Astrocyte of the cerebellum (primary cell): ENCODE data around the gene SLC41A3.
A peak's percentile ranks its signal among the peaks of the same experiment; 100 is the strongest.

Experiments used
- DNase-seq: peaks from one replicate; pipeline ENCODE4 v3.0.0-alpha.2; 2011; ENCODE audit warnings: low read depth
- H3K4me3 ChIP-seq: 2 replicates; pipeline ENCODE4 v1.5.1; 2011; ENCODE audit warnings: mild to moderate bottlenecking, low read depth, low read length, moderate library complexity
- in situ Hi-C: cut with HindIII; loops from 2 replicates; pipeline ENCODE4 v1.10.0; 2017; ENCODE audit warnings: low sequenced_read_pairs
- TF ChIP-seq, protein P1 (sequence below): IDR thresholded peaks from 2 replicates; pipeline ENCODE4 v1.5.1; 2012; ENCODE audit warnings: low read length, low read depth, moderate library complexity, mild to moderate bottlenecking; ENCODE audit errors: missing control alignments

SLC41A3 gene

GRCh38 chr3:126057501-126057819, 26.5 kb downstream of the SLC41A3 start:
- TF ChIP-seq, protein P1, sequence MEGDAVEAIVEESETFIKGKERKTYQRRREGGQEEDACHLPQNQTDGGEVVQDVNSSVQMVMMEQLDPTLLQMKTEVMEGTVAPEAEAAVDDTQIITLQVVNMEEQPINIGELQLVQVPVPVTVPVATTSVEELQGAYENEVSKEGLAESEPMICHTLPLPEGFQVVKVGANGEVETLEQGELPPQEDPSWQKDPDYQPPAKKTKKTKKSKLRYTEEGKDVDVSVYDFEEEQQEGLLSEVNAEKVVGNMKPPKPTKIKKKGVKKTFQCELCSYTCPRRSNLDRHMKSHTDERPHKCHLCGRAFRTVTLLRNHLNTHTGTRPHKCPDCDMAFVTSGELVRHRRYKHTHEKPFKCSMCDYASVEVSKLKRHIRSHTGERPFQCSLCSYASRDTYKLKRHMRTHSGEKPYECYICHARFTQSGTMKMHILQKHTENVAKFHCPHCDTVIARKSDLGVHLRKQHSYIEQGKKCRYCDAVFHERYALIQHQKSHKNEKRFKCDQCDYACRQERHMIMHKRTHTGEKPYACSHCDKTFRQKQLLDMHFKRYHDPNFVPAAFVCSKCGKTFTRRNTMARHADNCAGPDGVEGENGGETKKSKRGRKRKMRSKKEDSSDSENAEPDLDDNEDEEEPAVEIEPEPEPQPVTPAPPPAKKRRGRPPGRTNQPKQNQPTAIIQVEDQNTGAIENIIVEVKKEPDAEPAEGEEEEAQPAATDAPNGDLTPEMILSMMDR = no peak
- in situ Hi-C loops = no loop called here
- no peak overlapping the region for H3K4me3 ChIP-seq
- no peak for DNase-seq

DNA sequence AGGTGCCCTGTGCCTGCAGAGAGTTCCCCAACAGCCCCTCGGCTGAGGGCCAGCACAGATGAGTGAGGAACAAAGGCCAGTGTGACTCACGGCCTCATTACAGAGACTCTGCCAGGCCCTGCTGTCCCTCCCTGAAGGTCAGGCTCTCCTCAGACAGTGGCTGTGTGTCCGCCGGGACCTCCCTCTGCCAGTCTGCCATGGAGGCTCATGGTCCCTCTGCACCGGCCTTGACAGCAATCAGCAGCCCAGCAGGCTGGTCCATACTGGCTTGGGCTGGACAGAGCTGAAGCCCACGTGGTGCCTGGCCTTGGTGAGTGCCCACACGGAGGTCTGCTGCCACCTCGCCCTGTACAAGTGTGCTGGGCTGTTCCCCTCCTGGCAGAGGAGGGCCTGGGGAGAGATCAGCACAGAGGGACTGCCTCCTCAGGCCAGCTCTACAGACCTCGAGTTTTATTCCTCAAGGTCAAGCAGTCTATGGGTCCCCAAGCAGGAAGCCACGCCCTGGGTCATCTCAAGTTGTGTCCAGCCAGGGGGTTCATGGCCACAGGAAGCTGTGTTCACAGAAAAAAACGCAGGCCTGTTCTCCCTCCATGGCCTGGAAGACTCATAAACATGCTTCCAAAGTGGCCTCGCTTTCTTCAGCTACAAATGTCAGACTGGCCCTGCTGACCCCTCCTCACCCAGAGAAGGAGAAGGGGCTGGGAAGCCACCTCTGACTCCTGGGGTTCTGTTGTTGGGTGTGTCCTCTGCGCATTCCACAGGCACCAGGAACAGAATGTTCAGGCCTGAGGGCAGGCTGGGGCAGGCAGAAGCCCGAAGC, 27.0 kb downstream of the SLC41A3 start:
- peak; percentile 12 for DNase-seq
- TF ChIP-seq, protein P1 = no peak

GRCh38 chr3:126056088-126056487, 27.8 kb downstream of the SLC41A3 start:
- TF ChIP-seq, protein P1 = no peak
- in situ Hi-C loops = no loop called here
- no peak overlapping the region for H3K4me3 ChIP-seq
- no peak for DNase-seq

More for the DNA sequence above, 27.0 kb downstream of the SLC41A3 start:
- H3K4me3 ChIP-seq = no peak overlapping the region
- in situ Hi-C loops = no loop called here

DNA sequence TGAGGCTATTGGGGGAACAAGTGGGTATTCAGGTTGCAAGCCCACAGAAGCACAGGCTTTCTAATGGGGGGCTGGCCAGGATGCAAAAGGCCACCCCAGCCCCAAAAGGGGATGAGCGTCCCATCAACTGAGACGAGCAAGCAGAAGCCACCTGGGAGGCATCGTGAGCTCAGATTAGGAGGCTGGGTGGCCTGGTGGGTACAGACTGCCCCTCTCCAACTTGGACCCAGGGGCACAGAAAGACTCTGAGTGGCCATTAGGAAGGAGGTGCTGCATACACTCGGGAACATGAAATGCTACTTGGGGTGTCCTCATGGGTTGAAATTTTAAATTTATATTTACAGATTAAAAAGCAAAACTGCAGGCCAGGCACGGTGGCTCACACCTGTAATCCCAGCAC, 29.1 kb downstream of the SLC41A3 start:
- DNase-seq = no peak
- H3K4me3 ChIP-seq = no peak overlapping the region
- in situ Hi-C loops = no loop called here
- TF ChIP-seq, protein P1 = no peak

GRCh38 chr3:126053949-126054569, 29.9 kb downstream of the SLC41A3 start:
- in situ Hi-C loops = no loop called here
- no peak for DNase-seq
- TF ChIP-seq, protein P1 = no peak
- H3K4me3 ChIP-seq = no peak overlapping the region

GRCh38 chr3:126053513-126053912, 30.4 kb downstream of the SLC41A3 start:
- in situ Hi-C loops = no loop called here
- no peak overlapping the region for H3K4me3 ChIP-seq
- DNase-seq = no peak
- TF ChIP-seq, protein P1 = no peak
